Osteoblast (primary cell): Measurements from ENCODE around the gene EIF3L. TPM values are rescaled to one million over a fixed set of nuclear protein-coding genes. Genes with fewer than 3 reads are reported as not detected.

Source experiments
- DNase-seq: peaks from one replicate; pipeline ENCODE4 v3.0.0; 2011; ENCODE audit warnings: low spot score, mixed read lengths; ENCODE audit not compliant: insufficient read length; ENCODE audit errors: missing footprints
- H2AFZ ChIP-seq: 2 replicates; pipeline ENCODE4 v1.6.0; 2011; ENCODE audit warnings: mild to moderate bottlenecking, low read length
- H3K27ac ChIP-seq: 2 replicates; pipeline ENCODE4 v1.5.1; 2011; ENCODE audit warnings: mild to moderate bottlenecking, low read depth, low read length, moderate library complexity
- H3K27me3 ChIP-seq: 2 replicates; pipeline ENCODE4 v1.6.0; 2012; ENCODE audit warnings: mild to moderate bottlenecking, control low read depth, inconsistent platforms, low read length, moderate library complexity; ENCODE audit not compliant: insufficient read depth
- H3K36me3 ChIP-seq: 2 replicates; pipeline ENCODE4 v1.5.1; 2011; ENCODE audit warnings: mild to moderate bottlenecking, low read length, control low read depth, moderate library complexity; ENCODE audit not compliant: insufficient read depth
- H3K4me1 ChIP-seq: 2 replicates; pipeline ENCODE4 v1.5.1; 2011; ENCODE audit warnings: mild to moderate bottlenecking, low read length, control low read depth, moderate library complexity; ENCODE audit not compliant: insufficient read depth
- H3K4me2 ChIP-seq: 2 replicates; pipeline ENCODE4 v1.6.0; 2011; ENCODE audit warnings: mild to moderate bottlenecking, low read length; ENCODE audit not compliant: insufficient read depth
- H3K4me3 ChIP-seq: fragments of 200-600 bp; sonication (generic); 3 replicates; pipeline ENCODE4 v1.5.1; 2012; ENCODE audit warnings: mild to moderate bottlenecking, low read length, inconsistent platforms; ENCODE audit not compliant: insufficient read depth
- H3K79me2 ChIP-seq: 2 replicates; pipeline ENCODE4 v1.6.0; 2012; ENCODE audit warnings: mild to moderate bottlenecking, low read length, control low read depth, inconsistent platforms; ENCODE audit not compliant: insufficient read depth
- H3K9me3 ChIP-seq: 2 replicates; pipeline ENCODE4 v1.5.1; 2011; ENCODE audit warnings: low read depth, low read length, control low read depth
- H4K20me1 ChIP-seq: 2 replicates; pipeline ENCODE4 v1.6.0; 2012; ENCODE audit warnings: mild to moderate bottlenecking, low read length, control low read depth; ENCODE audit not compliant: insufficient read depth
- total RNA-seq: library from RNA; depleted of rRNA; stranded (reverse); fragments of >200 nt; gene quantifications from 2 replicates; pipeline ENCODE4 v1.2.3, GENCODE V29; 2012
- TF ChIP-seq, protein P1 (sequence below): IDR thresholded peaks from 2 replicates; pipeline ENCODE4 v1.5.1; 2011; ENCODE audit warnings: mild to moderate bottlenecking, low read depth, low read length, moderate library complexity; ENCODE audit errors: extremely low read depth

EIF3L gene
- total RNA-seq, 1 donor, result 280 TPM

- peak overlapping the region; percentile 59 for H2AFZ ChIP-seq
- peak; percentile 80 for DNase-seq
- no peaks in the 10 kb centered on the region for H3K36me3 ChIP-seq
- H3K79me2 ChIP-seq, result peaks cover 49% of the 10 kb centered on the region
- no peaks in the 10 kb centered on the region for H3K9me3 ChIP-seq
- H4K20me1 ChIP-seq, result peaks cover 15% of the 10 kb centered on the region
- TF ChIP-seq, protein P1, sequence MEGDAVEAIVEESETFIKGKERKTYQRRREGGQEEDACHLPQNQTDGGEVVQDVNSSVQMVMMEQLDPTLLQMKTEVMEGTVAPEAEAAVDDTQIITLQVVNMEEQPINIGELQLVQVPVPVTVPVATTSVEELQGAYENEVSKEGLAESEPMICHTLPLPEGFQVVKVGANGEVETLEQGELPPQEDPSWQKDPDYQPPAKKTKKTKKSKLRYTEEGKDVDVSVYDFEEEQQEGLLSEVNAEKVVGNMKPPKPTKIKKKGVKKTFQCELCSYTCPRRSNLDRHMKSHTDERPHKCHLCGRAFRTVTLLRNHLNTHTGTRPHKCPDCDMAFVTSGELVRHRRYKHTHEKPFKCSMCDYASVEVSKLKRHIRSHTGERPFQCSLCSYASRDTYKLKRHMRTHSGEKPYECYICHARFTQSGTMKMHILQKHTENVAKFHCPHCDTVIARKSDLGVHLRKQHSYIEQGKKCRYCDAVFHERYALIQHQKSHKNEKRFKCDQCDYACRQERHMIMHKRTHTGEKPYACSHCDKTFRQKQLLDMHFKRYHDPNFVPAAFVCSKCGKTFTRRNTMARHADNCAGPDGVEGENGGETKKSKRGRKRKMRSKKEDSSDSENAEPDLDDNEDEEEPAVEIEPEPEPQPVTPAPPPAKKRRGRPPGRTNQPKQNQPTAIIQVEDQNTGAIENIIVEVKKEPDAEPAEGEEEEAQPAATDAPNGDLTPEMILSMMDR, result no peak
- H3K4me3 ChIP-seq, result peak overlapping the region; percentile 85
- no peaks in the 10 kb centered on the region for H3K27me3 ChIP-seq
- H3K4me1 ChIP-seq, result peaks cover 33% of the 10 kb centered on the region
- peak overlapping the region; percentile 92 for H3K4me2 ChIP-seq
- H3K27ac ChIP-seq, result peak overlapping the region; percentile 68
Measured at GRCh38 chr22:37906364-37907008, 57.3 kb downstream of the EIF3L start.

GRCh38 chr22:37907036-37907954, 58.1 kb downstream of the EIF3L start:
- Histone ChIP-seq H3K27me3 (no peaks in the 10 kb centered on the region), H3K4me1 (peaks cover 33% of the 10 kb centered on the region), H3K9me3 (no peaks in the 10 kb centered on the region), H4K20me1 (peaks cover 20% of the 10 kb centered on the region), H3K27ac (peak overlapping the region; percentile 68), H3K79me2 (peaks cover 56% of the 10 kb centered on the region), H2AFZ (peak overlapping the region; percentile 59), H3K36me3 (no peaks in the 10 kb centered on the region), H3K4me2 (peak overlapping the region; percentile 92), H3K4me3 (peak overlapping the region; percentile 85)
- DNase-seq, result peak; percentile 85
- TF ChIP-seq, protein P1, result no peak

- Histone ChIP-seq H2AFZ (no peak overlapping the region), H3K4me2 (no peak overlapping the region), H4K20me1 (peaks cover 20% of the 10 kb centered on the region), H3K27me3 (no peaks in the 10 kb centered on the region), H3K36me3 (peaks cover 9% of the 10 kb centered on the region), H3K4me3 (no peak overlapping the region), H3K9me3 (no peaks in the 10 kb centered on the region), H3K4me1 (peaks cover 28% of the 10 kb centered on the region), H3K79me2 (peaks cover 60% of the 10 kb centered on the region), H3K27ac (no peak overlapping the region)
- peak; percentile 50 for DNase-seq
- TF ChIP-seq, protein P1, result no peak
Measured at GRCh38 chr22:37909766-37910165, 60.5 kb downstream of the EIF3L start.
